Transverse colon (tissue), 4 donors: ENCODE results near the gene TJP1. TPM values are rescaled to one million over a fixed set of nuclear protein-coding genes. Genes with fewer than 3 reads are reported as not detected.
"Not testable (repeated sequence)": the region's sequence is repeated elsewhere in the genome, so short reads cannot be mapped to it uniquely, and the experiment has no call there.

ENCODE experiments used
- DNase-seq: peaks from one replicate; pipeline ENCODE4 v3.0.0-alpha.2; 2019
- H3K27ac ChIP-seq, 4 donors: fragments of 200-600 bp; sonication (generic); 2 replicates each; pipeline ENCODE4 v1.5.1; 2016 to 2018; ENCODE audit warnings: inconsistent platforms in 4 of 4
- H3K27me3 ChIP-seq: fragments of 200-600 bp; sonication (generic); 2 replicates; pipeline ENCODE4 v1.5.1; 2017; ENCODE audit warnings: inconsistent platforms
- H3K36me3 ChIP-seq, 4 donors: fragments of 200-600 bp; sonication (generic); 2 replicates each; pipeline ENCODE4 v1.5.1; 2017 to 2019; ENCODE audit warnings: inconsistent platforms in 4 of 4
- H3K4me1 ChIP-seq, 4 donors: fragments of 200-600 bp; sonication (generic); 2 replicates each; pipeline ENCODE4 v1.5.1; 2017 to 2020; ENCODE audit warnings: inconsistent platforms in 4 of 4
- H3K4me3 ChIP-seq, 4 donors: fragments of 200-600 bp; sonication (generic); 1 replicate in 1 of 4; 2 replicates in 3 of 4; pipeline versions ENCODE4 v1.5.1 to v1.6.1; 2017 to 2019; ENCODE audit warnings: inconsistent platforms in 4 of 4
- H3K9me3 ChIP-seq, 2 donors: fragments of 200-600 bp; sonication (generic); 2 replicates each; pipeline ENCODE4 v1.5.1; 2017 to 2019; ENCODE audit warnings: inconsistent platforms in 2 of 2
- EP300 ChIP-seq: sonication (generic); formaldehyde crosslinking; IDR thresholded peaks from one replicate; pipeline ENCODE4 v1.6.1; 2017; ENCODE audit warnings: antibody characterized with exemption, low read depth
- POLR2A ChIP-seq: fragments of 450-650 bp; IDR thresholded peaks from one replicate; pipeline ENCODE4 v1.6.1; 2016; ENCODE audit warnings: antibody characterized with exemption, mild to moderate bottlenecking, moderate library complexity
- POLR2AphosphoS5 ChIP-seq, 3 donors: sonication (generic); formaldehyde crosslinking; IDR thresholded peaks; one replicate each; pipeline ENCODE4 v1.6.1; 2016; ENCODE audit warnings: antibody characterized with exemption in 3 of 3
- WGBS, 2 donors: methylation state at CpG; one replicate each; pipeline ENCODE4 v1.1.5; 2018; ENCODE audit warnings: low coverage in 1 of 2; 5-methylcytosine and 5-hydroxymethylcytosine counted together
- in situ Hi-C, 4 donors: fragments of 200-750 bp; cut with MboI; loops; one replicate each; pipeline versions ENCODE4 v1.15.0 to v1.15.1; 2017; ENCODE audit warnings: low sequenced_read_pairs in 3 of 4, low pct_ligation_motif_present in 1 of 4, low pct_unique_long_range_greater_than_20kb in 1 of 4
- intact Hi-C: fragments of 100-400 bp; cut with DNase I; formaldehyde crosslinking; loops from one replicate; pipeline ENCODE4 v1.15.1; 2023; ENCODE audit warnings: low total_unique reads
- total RNA-seq, 4 donors: library from RNA; depleted of rRNA; stranded (reverse); fragments of >200 nt; gene quantifications; one replicate each; pipeline ENCODE4 v1.1.0, GENCODE V29; 2016
- TF ChIP-seq, protein P1 (sequence below), 5 experiments: fragments of 200-600 bp in 3 of 5; fragments of 450-650 bp in 2 of 5; sonication (generic) in 3 of 5; IDR thresholded peaks; 1 replicate in 2 of 5; 2 replicates in 3 of 5; pipeline ENCODE4 v1.5.1; 2016 to 2017; ENCODE audit warnings: antibody characterized with exemption in 5 of 5, inconsistent platforms in 3 of 5, mild to moderate bottlenecking in 2 of 5, moderate library complexity in 1 of 5

Gene TJP1
- total RNA-seq, 4 donors from 2014 or later: 69.9 to 119 (median 93.0) TPM

DNA sequence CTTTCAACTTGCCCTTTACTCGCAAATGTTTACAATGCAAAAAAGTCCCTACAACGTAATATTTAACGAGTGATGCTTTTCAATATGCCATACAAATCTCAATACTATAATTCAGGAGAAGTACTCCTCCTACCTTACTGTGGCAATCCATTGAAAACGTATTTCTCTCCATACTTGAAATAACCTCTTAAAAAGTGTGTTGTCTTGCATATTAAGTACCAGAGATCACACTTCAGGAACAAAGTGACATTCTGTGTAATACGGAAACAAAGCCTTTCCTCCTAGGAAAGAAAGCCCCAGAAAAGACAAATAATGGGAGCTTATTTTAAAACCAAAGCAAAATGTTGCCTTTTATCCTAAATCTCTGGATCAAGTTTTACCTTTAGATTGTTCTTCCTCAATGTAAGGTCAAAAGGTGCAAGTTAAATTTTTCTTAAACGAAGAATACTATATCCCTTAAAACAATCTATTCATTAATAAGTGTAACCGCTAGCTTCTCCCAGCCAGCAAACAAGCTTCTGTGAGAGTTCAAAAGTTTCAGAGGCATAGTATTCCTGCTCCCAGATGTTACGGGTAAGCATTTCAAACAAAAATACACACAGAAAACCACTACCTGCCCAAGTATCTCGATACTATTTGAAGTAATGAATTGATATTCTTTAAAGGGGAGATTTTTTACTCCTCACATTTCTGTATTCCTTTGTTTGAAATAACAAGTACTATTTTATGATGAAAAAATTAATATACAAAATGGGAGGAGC, 1.7 kb downstream of the TJP1 start:
- in situ Hi-C loops (no loop called here), intact Hi-C loops (no loop called here)
- Histone ChIP-seq H3K4me1 (peaks cover 0 to 40% (median 5%) of the 10 kb centered on the region in 4 donors), H3K36me3 (no peaks in the 10 kb centered on the region), H3K27me3 (peaks cover 4% of the 10 kb centered on the region), H3K9me3 (no peaks in the 10 kb centered on the region), H3K27ac (peak overlapping the region; percentile 92 to 98 (median 96)), H3K4me3 (peak overlapping the region; percentile 60 to 67 (median 64))
- WGBS, 2 donors: 28 to 31% methylated on average over 9 of the region's 9 CpGs
- TF ChIP-seq, protein P1, sequence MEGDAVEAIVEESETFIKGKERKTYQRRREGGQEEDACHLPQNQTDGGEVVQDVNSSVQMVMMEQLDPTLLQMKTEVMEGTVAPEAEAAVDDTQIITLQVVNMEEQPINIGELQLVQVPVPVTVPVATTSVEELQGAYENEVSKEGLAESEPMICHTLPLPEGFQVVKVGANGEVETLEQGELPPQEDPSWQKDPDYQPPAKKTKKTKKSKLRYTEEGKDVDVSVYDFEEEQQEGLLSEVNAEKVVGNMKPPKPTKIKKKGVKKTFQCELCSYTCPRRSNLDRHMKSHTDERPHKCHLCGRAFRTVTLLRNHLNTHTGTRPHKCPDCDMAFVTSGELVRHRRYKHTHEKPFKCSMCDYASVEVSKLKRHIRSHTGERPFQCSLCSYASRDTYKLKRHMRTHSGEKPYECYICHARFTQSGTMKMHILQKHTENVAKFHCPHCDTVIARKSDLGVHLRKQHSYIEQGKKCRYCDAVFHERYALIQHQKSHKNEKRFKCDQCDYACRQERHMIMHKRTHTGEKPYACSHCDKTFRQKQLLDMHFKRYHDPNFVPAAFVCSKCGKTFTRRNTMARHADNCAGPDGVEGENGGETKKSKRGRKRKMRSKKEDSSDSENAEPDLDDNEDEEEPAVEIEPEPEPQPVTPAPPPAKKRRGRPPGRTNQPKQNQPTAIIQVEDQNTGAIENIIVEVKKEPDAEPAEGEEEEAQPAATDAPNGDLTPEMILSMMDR (IDR thresholded peaks at IDR 0.05): no peak
- TF ChIP-seq POLR2AphosphoS5 (IDR thresholded peaks at IDR 0.05) (no peak), EP300 (no peak), POLR2A (no peak)
- DNase-seq: no peak

DNA sequence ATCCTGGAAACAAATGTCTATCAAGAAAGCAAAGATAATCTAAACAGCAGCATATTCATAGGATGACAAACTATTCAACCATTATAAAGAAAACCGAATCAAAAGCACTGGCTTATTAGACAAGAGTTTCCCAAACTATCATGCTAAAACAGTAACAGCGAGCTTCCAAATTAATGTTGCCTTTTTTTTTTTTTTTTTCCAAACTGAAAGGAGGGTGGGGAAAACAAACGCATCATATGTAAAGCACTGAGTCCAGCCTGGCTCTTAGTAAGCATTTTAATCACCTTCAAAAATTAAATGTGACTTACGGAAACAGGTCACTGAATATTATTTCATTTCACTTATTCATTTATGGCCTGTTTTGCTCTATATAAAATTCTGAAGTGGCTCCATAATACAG, 2.3 kb downstream of the TJP1 start:
- Histone ChIP-seq H3K9me3 (no peaks in the 10 kb centered on the region), H3K27ac (peak overlapping the region in 2 of 4 donors; percentile 6 to 96), H3K4me3 (peak overlapping the region in 2 of 4 donors; percentile 60 to 64), H3K36me3 (no peaks in the 10 kb centered on the region), H3K4me1 (peaks cover 0 to 44% (median 8%) of the 10 kb centered on the region in 4 donors), H3K27me3 (peaks cover 4% of the 10 kb centered on the region)
- in situ Hi-C loops (no loop called here), intact Hi-C loops (no loop called here)
- 62 to 65% methylated on average over 4 of the region's 4 CpGs for WGBS, 2 donors
- no peak for DNase-seq
- TF ChIP-seq POLR2A (no peak), EP300 (no peak), POLR2AphosphoS5 (IDR thresholded peaks at IDR 0.05) (no peak)
- TF ChIP-seq, protein P1 (IDR thresholded peaks at IDR 0.05): no peak

DNA sequence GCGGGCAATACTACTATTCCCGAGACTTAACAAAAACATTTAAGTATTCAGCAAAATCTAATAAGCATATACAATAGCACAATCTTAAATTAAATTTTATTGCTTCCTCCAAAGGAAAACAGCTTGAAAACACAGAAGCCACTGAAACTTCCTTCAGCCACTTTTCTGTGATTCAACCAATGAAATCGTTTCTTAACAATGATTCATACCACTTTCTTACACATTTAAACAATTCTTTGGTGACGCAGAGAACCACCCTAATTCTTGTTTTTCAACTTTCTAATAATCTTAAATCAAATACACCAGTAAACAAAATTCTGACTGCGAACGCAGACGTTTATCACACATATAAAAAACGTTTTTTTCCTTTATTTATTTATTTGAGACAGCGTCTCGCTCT, 4.1 kb downstream of the TJP1 start:
- H3K9me3 ChIP-seq: no peaks in the 10 kb centered on the region
- H3K4me1 ChIP-seq: peaks cover 5 to 58% (median 13%) of the 10 kb centered on the region in 4 donors
- in situ Hi-C loops (no loop called here), intact Hi-C loops (no loop called here)
- 70 to 78% methylated on average over 10 of the region's 10 CpGs for WGBS, 2 donors
- no peak overlapping the region for H3K27ac ChIP-seq
- no peak overlapping the region for H3K4me3 ChIP-seq
- H3K27me3 ChIP-seq: peaks cover 4% of the 10 kb centered on the region
- H3K36me3 ChIP-seq: no peaks in the 10 kb centered on the region
- TF ChIP-seq, protein P1 (IDR thresholded peaks at IDR 0.05): no peak
- TF ChIP-seq POLR2A: no peak
- no peak for TF ChIP-seq POLR2AphosphoS5 (IDR thresholded peaks at IDR 0.05)
- DNase-seq: no peak

DNA sequence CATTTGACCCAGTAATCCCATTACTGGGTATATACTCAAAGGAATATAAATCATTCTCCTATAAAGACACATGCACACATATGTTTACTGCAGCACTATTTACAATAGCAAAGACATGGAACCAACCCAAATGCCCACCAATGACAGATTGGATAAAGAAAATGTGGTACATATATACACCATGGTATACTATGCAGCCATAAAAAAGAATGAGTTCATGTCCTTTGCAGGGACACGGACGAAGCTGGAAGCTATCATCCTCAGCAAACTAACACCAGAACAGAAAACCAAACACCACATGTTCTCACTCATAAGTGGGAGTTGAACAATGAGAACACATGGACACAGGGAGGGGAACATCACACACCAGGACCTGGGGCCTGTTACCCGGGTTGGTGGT, 4.8 kb downstream of the TJP1 start:
- H3K27me3 ChIP-seq, in situ Hi-C loops, H3K4me3 ChIP-seq, H3K36me3 ChIP-seq, DNase-seq, intact Hi-C loops, H3K9me3 ChIP-seq, H3K27ac ChIP-seq: not testable (repeated sequence)
- 82 to 83% methylated on average over 2 to 3 of the region's 3 CpGs for WGBS, 2 donors
- peaks cover 11 to 61% (median 16%) of the 10 kb centered on the region in 4 donors for H3K4me1 ChIP-seq
